T47D (cell line): ENCODE results near the gene BTBD9.
A peak's percentile ranks its signal among the peaks of the same experiment; 100 is the strongest.

Experiments
- DNase-seq, 2 experiments: peaks; one replicate each; pipeline versions ENCODE4 v3.0.0 to v3.0.0-alpha.2; 2011 to 2012; ENCODE audit warnings: low read depth in 1 of 2, low spot score in 1 of 2
- JUND ChIP-seq: IDR thresholded peaks from 2 replicates; pipeline ENCODE4 v1.6.1; 2012; ENCODE audit warnings: low read depth
- in situ Hi-C: cut with HindIII; loops from 2 replicates; pipeline ENCODE4 v1.10.0; 2016; ENCODE audit warnings: low sequenced_read_pairs, low pct_unique_long_range_greater_than_20kb

The BTBD9 gene

DNA sequence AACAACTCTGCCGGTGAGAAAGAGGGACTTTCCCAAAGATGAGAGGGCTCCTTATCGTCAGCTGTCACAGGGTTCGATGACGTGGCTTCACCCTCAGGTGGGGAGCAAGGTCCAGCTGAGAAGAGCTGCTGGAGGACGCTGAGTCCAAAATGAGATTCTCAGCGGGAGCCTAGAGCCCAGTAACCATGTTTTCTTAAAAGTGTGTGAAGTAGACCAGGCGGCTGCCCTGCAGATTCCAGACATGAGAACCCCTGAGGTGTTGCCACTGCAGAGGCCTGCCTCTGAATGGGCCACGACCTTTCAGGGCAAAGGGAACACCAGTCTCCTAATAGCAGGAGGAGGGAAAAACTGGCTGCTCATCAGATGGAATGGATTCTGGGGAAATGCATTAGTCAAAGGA, 375.1 kb downstream of the BTBD9 start:
- TF ChIP-seq JUND: no peak
- in situ Hi-C loops: no loop called here
- DNase-seq: no peak

DNA sequence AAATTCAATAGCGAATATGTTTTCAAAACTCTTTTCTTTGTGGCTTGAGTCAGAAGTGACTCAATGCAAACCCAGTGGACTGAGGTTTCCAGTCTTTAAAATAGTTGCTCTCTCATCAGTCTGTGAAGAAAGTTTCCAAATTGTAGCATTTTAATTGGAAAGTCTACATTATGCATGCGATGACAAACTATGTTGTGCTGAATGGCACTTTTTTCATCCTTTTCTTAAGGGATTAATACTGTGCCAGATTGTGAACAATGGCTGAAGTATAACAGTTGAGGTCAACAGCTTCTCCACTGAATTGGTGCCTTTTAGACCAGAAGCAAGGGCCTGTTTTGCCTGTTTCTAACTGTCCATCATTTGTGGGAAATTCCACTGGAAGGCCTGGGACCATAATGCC, 377.1 kb downstream of the BTBD9 start:
- TF ChIP-seq JUND: no peak
- in situ Hi-C loops: no loop called here
- peak in 1 of 2 experiments; percentile 68 for DNase-seq

DNA sequence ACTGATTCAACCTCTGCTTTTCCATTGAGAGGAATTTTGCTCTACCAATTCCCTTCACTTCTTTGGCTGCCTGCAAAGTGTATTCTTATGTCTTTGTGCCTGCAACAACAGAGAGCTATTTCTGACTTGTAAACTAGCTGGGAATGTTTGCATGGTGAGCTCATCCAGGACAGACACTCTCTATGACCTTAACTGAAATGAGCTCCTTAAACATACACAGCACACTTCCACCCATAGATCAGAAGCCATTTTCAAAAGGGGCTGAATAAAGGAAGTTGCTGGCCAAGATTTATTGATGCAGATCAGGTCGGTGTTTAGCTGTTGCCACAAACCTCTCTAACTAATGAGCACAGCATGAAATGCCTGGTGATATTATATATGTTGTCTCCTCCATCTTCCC, 377.7 kb downstream of the BTBD9 start:
- TF ChIP-seq JUND: peak; percentile 80
- in situ Hi-C loops: no loop called here
- peak; percentile 44 to 97 for DNase-seq

DNA sequence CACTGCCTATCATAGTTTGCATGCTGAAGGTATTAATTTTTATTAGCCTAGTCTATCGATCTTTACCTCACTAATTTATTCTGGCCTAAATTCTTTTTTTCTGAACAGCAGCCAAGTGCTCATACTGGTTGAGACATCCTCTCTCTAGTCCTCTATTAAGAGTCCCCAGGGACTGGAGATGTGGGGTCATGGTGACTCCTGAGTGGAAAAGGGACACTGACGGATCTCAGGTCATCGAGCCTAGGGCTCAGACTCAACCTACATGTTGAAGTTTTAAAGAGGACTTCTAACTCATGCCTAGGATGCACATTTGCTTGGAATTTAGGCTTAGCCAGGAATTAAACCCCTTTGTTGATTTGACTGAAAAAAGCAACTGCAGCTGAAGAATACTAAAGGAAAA, 378.1 kb downstream of the BTBD9 start:
- in situ Hi-C loops: no loop called here
- TF ChIP-seq JUND: peak; percentile 63; the same call in 1 of the 2 replicates

DNA sequence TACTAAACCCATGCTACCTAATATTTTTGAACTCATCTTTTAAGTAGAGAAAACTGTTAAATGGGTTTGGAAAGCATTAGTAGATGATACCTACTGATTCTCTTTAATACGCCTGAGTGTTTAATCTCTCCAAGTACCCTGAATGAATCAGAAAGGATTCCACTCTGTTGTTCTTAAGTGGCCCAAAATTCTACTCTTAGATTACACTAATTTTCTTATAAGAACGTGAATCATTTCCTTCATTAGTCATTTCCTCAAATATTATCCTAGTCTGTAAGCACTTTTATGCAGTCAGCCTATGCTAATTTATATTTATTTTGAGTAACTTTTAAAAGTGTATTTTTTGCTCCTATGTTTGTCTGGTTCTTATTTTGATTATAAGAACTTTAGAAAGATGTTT, 380.0 kb downstream of the BTBD9 start:
- no peak for TF ChIP-seq JUND
- in situ Hi-C loops: no loop called here
- no peak for DNase-seq

More for the DNA sequence above, 378.1 kb downstream of the BTBD9 start:
- peak in 1 of 2 experiments; percentile 93 for DNase-seq

DNA sequence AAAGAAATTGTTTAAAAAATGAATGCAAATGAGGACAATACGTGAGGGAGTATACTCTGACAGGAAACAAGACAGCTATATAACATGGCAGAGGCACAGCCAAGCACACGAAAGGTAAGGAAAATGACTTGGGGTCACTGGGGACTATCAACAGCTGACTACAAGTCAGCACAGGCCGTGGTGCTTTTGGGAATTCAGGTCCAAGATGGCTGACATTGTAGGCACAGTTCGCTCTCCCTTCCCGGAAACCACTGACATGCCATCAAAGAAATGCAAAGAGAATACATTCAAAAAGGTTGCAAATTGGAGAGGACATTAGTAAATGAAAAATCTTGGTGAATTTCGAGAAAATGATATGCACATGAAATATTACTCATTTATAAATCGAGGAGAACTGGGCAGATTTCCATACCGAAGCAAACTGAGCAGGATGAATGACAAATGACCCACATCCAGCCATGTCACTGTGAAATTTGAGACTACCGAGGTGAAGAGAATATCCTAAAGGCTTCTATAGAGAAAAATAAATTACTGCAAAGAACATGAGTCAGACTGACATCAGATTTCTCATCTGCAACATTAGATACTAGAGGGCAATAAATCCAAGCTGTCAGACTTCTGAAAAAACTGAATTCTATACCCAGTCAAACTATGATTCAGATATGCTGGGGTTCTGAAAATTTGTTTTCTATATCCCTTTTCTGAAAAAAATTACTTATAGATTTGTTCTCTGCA, 391.1 kb downstream of the BTBD9 start:
- DNase-seq: no peak
- no peak for TF ChIP-seq JUND
- in situ Hi-C loops: no loop called here

DNA sequence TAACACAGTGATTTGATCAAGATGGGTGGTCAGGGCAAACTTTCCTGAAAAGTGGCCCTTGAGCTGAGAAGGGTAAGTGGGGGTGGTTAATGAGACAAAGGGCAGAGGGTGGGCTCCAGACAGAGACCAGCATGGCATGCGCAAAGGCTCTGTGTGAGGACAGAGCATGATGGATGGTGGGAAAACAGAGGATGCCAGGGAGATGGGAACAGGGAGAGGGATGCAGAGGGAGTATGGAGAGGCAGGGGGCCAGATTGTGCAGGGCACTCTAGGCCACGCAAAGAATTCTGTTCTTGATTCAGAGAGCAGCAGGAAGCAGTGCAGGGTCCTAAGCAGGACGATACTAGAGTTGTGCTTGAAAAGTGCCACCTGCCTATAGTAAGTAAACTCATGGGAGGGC, 394.4 kb downstream of the BTBD9 start:
- in situ Hi-C loops: no loop called here
- DNase-seq: no peak
- TF ChIP-seq JUND: no peak

DNA sequence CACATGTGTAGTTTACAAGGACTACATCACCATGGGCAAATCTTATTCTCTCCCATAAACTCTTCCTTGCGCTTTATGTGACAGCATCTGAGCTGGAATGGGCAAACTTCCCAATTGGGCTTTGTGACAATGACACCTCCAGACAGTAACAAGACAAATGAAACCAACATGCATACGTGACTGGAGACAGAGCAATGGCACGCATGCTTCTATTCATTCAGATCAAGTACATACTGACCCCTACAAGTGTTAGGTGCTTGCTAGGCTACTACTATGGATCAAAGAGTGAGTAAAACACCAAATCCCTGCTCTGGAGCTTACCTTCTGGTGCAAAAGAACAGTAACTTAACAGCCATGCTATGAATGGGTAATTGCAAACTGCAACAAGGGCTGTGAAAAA, 394.9 kb downstream of the BTBD9 start:
- DNase-seq: no peak
- in situ Hi-C loops: no loop called here
- TF ChIP-seq JUND: no peak

DNA sequence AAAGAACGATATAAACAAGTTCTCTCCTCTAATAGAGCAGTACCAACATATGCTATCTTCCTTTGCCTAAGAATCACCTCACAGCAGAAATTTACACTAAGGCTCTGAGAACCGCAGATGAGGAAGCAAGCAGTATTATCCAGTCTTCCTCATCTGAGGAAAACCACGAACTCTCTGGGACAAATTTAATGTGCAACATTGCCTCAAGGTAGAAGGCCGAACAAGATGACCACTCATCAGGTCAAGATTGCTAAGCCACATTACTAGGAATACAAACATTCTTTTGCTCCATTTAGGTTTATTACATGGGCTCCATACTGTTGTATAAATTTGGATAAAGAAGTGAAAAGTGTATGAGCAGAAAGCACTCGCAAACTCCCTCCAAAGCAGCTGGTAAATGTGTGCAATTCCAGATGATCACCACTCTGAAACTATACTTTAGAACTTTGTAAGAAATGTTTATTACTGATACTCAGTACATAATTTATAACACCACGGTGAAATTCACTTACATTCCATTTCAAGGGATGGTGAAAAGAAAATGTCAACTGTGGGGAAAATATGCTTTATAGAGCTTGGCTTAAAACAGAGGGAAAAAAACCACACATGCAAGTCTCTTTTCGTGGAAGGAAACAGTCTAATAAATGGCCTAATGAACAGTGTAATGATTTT, 398.4 kb downstream of the BTBD9 start:
- in situ Hi-C loops: no loop called here
- peak; percentile 78; the same call in 1 of the 2 replicates for TF ChIP-seq JUND
- peak in 1 of 2 experiments; percentile 90 for DNase-seq

DNA sequence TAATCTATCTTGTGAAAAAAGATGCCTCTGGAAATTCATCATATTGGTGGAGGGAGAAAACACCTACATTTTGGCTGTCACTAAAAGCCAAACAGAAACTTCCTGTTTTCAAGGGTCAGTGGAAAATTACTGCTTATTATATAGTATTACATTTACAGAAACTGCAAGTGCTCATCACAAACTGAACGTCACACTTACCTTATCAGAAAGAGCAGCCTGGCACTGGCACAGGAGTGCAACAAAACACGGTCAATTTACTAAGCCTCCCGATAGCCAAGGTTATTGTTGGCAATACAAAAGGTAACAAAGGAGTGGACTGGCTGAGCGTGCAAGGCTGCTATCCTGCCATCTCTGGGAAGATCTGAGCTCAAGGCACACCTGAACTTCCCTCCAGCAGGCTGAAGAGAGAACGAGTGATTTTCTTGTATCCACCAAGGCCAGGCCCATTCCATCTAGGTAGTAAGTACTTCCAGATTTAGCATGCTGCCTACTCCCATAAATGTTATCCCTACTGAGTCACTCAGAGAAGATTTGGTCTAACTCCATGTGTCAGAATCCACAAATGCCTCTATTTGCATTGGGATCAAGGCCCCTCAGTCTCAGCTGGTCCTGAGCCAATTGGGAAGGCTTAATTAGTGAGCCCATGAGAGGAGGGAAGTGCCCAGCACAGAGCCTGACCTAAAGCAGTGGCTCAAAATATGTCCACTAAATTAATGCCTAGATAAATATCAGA, 399.8 kb downstream of the BTBD9 start:
- TF ChIP-seq JUND: no peak; the same call in 1 of the 2 replicates
- in situ Hi-C loops: no loop called here

DNA sequence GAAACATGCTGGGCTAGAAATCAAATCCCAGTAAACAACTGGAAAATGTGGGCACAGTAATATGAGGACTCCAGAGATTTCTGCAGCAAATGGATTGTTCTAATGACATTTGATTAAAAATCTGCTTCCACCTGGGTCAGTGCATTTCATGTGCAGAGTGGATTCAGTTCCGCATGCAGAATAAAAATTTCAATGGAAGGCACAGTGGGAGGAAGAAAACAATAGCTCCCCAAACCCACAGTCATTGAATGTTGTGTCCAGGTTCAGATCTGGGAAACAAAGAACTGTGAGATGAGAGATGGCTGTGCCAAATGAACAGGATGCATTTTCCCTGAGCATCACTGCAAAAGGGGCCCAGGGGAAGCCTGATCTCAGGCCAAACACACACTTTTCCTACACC, 403.1 kb downstream of the BTBD9 start:
- DNase-seq: no peak
- in situ Hi-C loops: no loop called here
- TF ChIP-seq JUND: no peak

More for the DNA sequence above, 399.8 kb downstream of the BTBD9 start:
- DNase-seq: peak in 1 of 2 experiments; percentile 87

DNA sequence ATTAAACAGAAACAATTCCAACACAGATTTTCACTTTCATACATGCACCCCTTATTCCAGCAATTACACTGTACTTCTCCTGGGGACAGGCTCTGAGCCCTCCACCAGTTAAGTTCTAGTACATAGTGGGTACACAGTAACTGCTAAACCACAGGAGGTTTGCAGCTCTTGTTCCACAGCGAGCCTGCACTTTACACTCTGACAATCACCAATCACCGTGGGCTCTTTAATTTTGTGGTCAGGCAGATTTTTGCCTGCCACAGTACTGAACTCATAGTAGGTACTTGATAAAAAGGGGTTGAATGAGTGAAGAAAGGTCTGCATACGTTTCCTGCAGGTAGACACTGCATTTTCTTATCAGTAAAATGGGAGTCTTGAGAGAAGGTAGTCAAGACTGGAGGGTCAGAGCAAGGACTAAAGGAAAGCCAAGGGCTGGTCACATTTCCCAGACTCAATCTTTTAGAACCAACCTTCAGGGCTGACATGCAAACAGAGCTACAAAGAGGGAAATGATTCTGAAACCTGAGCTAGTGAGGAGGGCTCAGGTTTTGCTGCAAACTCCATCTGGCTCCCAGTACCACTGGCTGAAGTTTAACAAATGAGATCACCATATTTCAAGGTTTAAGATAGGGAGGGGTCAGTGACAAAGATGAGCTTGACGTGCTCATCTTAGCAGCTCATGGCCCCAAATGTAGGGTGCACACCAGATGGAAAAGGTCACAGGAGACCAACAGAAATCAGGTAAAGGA, 404.6 kb downstream of the BTBD9 start:
- in situ Hi-C loops: no loop called here
- DNase-seq: no peak
- no peak for TF ChIP-seq JUND
